ENCODE measurements around the gene ALG1. TPM values are rescaled to one million over a fixed set of nuclear protein-coding genes. Genes with fewer than 3 reads are reported as not detected.

Gene ALG1
- total RNA-seq, 2 donors from 2014 or later = 27.7 to 51.3 TPM

- no peak overlapping the region for H3K4me3 ChIP-seq
- TF ChIP-seq CTCF (IDR thresholded peaks at IDR 0.05) = no peak
- H3K27ac ChIP-seq = no peak overlapping the region
- no peaks in the 10 kb centered on the region for H3K27me3 ChIP-seq
- no peak for DNase-seq
- H3K9ac ChIP-seq (ENCODE audit: low read depth in 2 of 2, low read length in 2 of 2) = no peak overlapping the region
- no peaks in the 10 kb centered on the region for H3K4me1 ChIP-seq
- no peaks in the 10 kb centered on the region for H3K36me3 ChIP-seq
- no peaks in the 10 kb centered on the region for H3K9me3 ChIP-seq
- intact Hi-C loops (cut with DNase I) = no loop called here
These were observed 26.0 kb upstream of the ALG1 start for GRCh38 chr16:5045499-5046115.

- intact Hi-C loops (cut with DNase I) = no loop called here
These were observed 24.7 kb upstream of the ALG1 start for GRCh38 chr16:5046914-5047313.

GRCh38 chr16:5054876-5055865 lies 16.5 kb upstream of the ALG1 start:
- H3K4me3 ChIP-seq = no peak overlapping the region
- H3K9ac ChIP-seq (ENCODE audit: low read depth in 2 of 2, low read length in 2 of 2) = no peak overlapping the region
- DNase-seq = no peak
- H3K4me1 ChIP-seq = no peaks in the 10 kb centered on the region
- H3K27me3 ChIP-seq = no peaks in the 10 kb centered on the region
- intact Hi-C loops (cut with DNase I) = no loop called here
- no peak for TF ChIP-seq CTCF (IDR thresholded peaks at IDR 0.05)
- no peaks in the 10 kb centered on the region for H3K9me3 ChIP-seq
- H3K27ac ChIP-seq = no peak overlapping the region
- no peaks in the 10 kb centered on the region for H3K36me3 ChIP-seq

More at GRCh38 chr16:5046914-5047313, 24.7 kb upstream of the ALG1 start:
- Histone ChIP-seq H3K9ac (ENCODE audit: low read depth in 2 of 2, low read length in 2 of 2) (no peak overlapping the region), H3K36me3 (no peaks in the 10 kb centered on the region), H3K9me3 (no peaks in the 10 kb centered on the region), H3K4me3 (no peak overlapping the region), H3K27ac (no peak overlapping the region), H3K4me1 (no peaks in the 10 kb centered on the region), H3K27me3 (no peaks in the 10 kb centered on the region)
- TF ChIP-seq CTCF (IDR thresholded peaks at IDR 0.05) = no peak
- no peak for DNase-seq

GRCh38 chr16:5056352-5056751 lies 15.3 kb upstream of the ALG1 start:
- H3K4me1 ChIP-seq = no peaks in the 10 kb centered on the region
- no peaks in the 10 kb centered on the region for H3K36me3 ChIP-seq
- no peaks in the 10 kb centered on the region for H3K9me3 ChIP-seq
- no peak overlapping the region for H3K9ac ChIP-seq (ENCODE audit: low read depth in 2 of 2, low read length in 2 of 2)
- no peak overlapping the region for H3K27ac ChIP-seq
- peak; percentile 46 for DNase-seq
- TF ChIP-seq CTCF (IDR thresholded peaks at IDR 0.05) = peak; percentile 38
- intact Hi-C loops (cut with DNase I) = no loop called here
- H3K27me3 ChIP-seq = no peaks in the 10 kb centered on the region
- H3K4me3 ChIP-seq = no peak overlapping the region

GRCh38 chr16:5058476-5058875 lies 13.2 kb upstream of the ALG1 start:
- H3K9ac ChIP-seq (ENCODE audit: low read depth in 2 of 2, low read length in 2 of 2) = no peak overlapping the region
- H3K27ac ChIP-seq = no peak overlapping the region
- no peaks in the 10 kb centered on the region for H3K4me1 ChIP-seq
- no peaks in the 10 kb centered on the region for H3K27me3 ChIP-seq
- H3K4me3 ChIP-seq = no peak overlapping the region
- H3K36me3 ChIP-seq = no peaks in the 10 kb centered on the region
- TF ChIP-seq CTCF (IDR thresholded peaks at IDR 0.05) = no peak
- no peaks in the 10 kb centered on the region for H3K9me3 ChIP-seq
- no peak for DNase-seq
- intact Hi-C loops (cut with DNase I) = no loop called here

Data from colonic mucosa (tissue), 4 donors.